GM18873 (cell line): ENCODE data around the gene DGKH.
"Not testable (repeated sequence)": the region's sequence is repeated elsewhere in the genome, so short reads cannot be mapped to it uniquely, and the experiment has no call there.

Source experiments
- ATAC-seq: cut with Tn5 transposase; IDR thresholded peaks from one replicate; pipeline ENCODE4 v1.9.1; 2021; ENCODE audit warnings: mild to moderate bottlenecking, moderate library complexity, moderate number of reproducible peaks; ENCODE audit not compliant: unreplicated experiment, low FRiP score

The DGKH gene

DNA sequence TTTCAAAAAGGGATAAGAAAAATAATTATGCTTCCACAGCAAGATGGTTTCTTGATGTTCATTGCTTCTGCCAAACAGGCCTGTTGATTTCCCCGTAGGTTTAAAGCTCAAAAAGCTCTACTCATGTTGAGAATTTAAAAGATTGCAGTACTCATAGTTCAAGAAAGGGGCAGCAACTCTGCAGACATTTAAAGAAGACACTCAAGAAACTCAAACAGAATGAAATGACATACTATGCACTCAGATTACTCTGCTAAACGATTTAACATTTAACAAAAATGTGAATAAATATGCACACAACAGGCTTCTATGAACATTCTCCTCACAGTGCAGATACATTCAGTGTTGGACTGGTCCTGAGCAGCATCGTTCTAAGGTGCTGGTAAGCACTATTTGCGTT lies 22.7 kb downstream of the DGKH start:
- not testable (repeated sequence) for ATAC-seq

GRCh38 chr13:42071672-42072419 lies 23.4 kb downstream of the DGKH start:
- no peak for ATAC-seq

GRCh38 chr13:42073683-42074082 lies 25.2 kb downstream of the DGKH start:
- no peak for ATAC-seq

DNA sequence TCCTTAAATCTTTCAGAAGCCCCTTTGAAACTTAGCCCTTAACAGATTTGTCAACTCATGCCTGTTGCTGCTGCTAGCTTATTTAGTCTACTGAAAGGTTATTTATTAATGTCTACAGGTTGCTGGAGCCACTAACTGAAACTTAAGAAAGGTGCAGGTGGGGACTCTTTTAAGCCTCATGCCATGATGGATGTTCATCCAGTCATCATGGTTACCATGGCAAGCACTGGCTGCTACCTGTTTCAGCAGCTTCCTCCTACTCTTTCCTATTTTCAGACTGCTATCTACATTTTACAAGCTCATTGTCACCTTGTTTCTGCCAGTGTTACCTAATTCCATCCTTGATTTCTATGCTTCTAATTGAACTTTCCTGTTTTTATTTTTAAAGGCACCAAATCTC lies 27.1 kb downstream of the DGKH start:
- ATAC-seq = no peak

- no peak for ATAC-seq
Measured at GRCh38 chr13:42076309-42076713, 27.9 kb downstream of the DGKH start.

GRCh38 chr13:42078128-42078808 lies 29.8 kb downstream of the DGKH start:
- no peak for ATAC-seq

DNA sequence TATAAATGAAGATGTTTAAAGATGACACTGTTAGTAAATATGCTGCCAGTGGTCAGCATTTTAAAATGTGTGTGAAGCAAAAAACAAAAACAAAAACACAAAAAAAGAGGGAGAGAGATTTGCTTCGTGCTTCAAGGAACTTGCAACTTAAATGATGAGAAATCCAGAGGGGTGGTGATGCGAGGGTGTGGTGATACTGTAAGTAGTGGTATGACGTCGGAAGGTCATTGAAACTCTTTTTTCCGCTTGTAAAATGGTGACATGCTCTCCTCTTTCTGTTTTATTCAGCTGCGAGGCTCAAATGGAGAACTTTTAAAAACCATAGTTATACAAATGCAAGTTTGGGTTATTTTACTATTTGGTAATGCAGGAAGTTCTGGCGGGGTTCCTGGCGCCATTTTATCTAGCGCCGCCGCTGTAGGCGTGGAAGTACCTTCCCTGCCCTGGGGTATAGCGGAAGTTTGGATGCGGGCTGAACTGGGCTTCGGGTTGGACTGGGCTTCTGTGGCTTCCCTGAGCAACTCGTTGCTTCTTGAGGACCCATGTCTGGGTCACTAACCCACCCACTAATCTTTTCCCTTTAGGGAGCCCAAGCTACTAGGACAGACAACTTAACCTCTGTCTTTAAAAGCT lies 34.8 kb downstream of the DGKH start:
- no peak for ATAC-seq

GRCh38 chr13:42084722-42085121 lies 36.3 kb downstream of the DGKH start:
- no peak for ATAC-seq

DNA sequence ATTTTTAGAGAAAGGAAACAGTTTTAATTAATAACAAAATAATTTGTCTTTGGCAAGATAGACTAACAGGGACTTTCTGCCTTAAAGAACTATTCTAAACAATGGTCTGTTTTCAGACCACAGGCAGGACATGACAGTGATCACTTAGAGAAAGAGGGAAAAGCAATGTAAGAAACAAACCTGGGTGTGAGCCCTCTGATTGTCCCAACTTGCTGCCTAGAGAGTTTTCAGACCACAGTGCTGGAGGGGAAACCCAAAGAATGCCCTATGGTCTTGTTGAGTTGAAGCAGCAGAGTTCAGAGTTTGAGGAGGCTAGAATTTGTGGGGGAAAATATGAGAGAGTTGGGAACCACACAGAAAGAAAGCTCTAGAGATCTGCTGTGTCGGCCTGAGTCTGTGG lies 38.1 kb downstream of the DGKH start:
- ATAC-seq = no peak

- no peak for ATAC-seq
Measured at GRCh38 chr13:42094516-42095040, 46.1 kb downstream of the DGKH start.

DNA sequence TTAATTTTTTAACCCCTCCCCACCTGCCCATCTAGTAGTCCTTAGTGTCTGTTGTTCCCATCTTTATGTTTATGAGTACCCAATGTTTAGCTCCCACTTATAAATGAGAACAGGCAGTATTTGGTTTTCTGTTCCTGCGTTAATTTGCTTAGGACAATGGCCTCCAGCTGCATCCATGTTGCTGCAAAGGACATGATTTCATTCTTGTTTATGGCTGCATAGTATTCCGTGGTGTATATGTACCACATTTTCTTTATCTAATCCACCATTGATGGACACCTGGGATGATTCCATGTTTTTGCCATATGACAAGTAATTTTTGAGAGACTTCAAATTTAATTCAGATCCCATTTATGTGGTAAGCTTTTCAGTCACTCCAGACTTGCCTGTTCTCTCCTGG lies 47.8 kb downstream of the DGKH start:
- not testable (repeated sequence) for ATAC-seq

GRCh38 chr13:42099962-42100675 lies 51.7 kb downstream of the DGKH start:
- ATAC-seq = no peak

GRCh38 chr13:42100960-42101359 lies 52.5 kb downstream of the DGKH start:
- ATAC-seq = no peak

DNA sequence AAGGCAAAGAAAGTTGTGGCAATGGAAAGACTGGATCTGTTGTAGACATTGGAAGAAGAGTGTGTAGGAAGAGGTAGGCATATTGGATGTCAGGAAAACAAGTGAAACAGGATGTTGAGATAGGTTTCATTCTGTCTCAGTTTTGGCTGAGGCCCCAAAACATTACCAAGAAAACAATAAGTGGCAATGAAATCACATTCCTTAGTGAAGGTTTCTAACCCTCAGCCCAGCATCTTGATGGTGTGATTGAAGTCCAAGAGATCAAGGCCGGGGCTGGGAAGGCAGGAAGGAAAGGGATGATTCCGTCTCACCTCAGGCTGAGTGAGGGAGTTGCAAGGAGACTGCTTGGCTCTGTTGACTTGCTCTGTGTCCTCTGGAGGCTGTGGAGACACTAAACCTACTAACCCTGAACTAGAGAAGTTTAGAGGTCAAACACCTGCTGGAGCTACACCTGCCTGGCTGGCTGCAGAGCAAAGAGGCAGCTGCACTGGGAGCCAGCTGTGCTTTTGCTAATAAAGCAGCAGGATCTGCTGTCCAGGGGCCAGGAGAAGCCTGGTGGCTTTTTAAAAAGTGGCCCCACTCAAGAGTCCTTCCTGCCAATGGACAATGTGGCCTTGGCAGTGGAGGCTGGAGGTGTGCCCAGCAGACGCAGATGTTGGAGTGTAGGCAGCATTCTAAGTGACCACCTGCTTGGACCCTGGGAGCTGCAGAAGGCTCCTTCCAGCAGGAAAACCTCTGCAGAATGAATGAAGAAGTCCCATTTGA lies 53.6 kb downstream of the DGKH start:
- no peak for ATAC-seq

GRCh38 chr13:42102961-42103865 lies 54.8 kb downstream of the DGKH start:
- ATAC-seq = no peak

DNA sequence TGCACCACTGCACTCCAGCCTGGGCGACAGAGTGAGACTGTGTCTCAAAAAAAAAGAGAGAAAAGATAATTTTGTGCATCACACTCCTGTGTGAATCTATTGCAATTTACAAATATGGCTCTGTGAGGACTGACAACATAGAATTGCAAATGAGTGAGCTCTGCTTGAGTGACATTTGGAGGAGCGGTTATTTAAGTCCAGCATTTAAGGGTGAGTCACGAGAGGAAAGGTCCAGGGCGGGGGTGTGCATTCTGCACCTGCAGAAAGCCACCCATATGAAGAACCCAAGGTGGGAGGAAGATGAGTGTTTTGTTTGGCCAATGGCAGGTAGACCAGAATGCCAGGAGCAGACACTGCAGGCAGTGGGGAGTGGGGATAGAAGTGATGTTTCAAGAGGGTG lies 58.5 kb downstream of the DGKH start:
- no peak for ATAC-seq

DNA sequence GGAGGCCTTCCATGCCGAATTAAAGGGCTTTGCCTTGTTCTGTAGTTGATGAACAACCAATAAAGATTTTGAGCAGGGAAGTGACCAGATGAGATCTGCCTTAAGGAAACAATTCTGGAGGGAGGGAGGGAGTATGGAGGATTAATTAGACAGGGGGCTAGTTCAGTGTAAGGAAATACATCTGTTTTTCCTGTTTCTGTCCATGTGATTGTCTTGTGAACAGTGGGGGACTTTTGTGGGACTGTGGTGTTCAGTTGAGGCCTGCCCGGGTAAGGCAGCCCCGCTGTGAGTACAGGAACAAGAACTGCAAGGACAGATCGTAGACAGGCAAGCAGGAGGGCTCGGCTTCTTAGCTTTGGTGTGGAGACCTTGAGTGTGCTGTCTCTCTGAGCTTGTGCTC lies 59.0 kb downstream of the DGKH start:
- no peak for ATAC-seq

- no peak for ATAC-seq
Measured at GRCh38 chr13:42108217-42108616, 59.8 kb downstream of the DGKH start.

DNA sequence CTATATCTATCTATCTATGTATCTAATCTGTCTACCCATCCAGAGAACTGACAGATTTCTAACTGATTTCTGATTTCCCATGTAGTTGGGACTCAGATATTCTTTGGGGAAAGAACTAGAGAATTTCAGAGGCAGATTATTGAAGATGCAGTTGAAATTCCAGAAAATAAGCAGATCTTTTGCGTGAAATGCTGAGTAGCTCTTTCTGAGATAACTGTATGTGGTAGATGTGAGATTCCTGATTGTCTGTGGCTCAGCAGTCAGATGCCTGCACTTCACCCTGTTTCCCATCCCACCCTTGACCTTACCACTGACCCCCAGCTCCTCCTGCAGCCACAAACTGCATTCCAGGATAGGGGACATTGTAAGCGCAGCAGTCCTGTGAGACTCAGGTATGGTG lies 61.5 kb downstream of the DGKH start:
- ATAC-seq = no peak
